SK-N-MC (cell line): ENCODE measurements around the gene BTG1.

ENCODE experiments used
- EZH2 ChIP-seq: fragments of 200-600 bp; sonication (generic); IDR thresholded peaks from one replicate; pipeline ENCODE4 v1.6.1; 2017; ENCODE audit warnings: antibody characterized with exemption
- FOXP2 ChIP-seq: optimal IDR thresholded peaks from 2 replicates; pipeline ENCODE3; 2011; ENCODE audit warnings: mild to moderate bottlenecking, moderate library complexity; ENCODE audit not compliant: insufficient read depth; ENCODE audit errors: extremely low read length, control extremely low read depth
- POLR2AphosphoS5 ChIP-seq: IDR thresholded peaks from 2 replicates; pipeline ENCODE4 v1.6.1; 2012; ENCODE audit warnings: mild to moderate bottlenecking, low read depth, low read length, borderline replicate concordance

GRCh38 chr12:92151916-92152315 lies 6.3 kb upstream of the BTG1 start:
- TF ChIP-seq POLR2AphosphoS5, result no peak
- no peak for TF ChIP-seq EZH2
- TF ChIP-seq FOXP2, result no peak
